GM10266 (cell line): ENCODE results near the gene ATP1A4.

Experiments used
- DNase-seq: peaks from one replicate; pipeline ENCODE4 v3.0.0; 2012; ENCODE audit errors: extremely low spot score
- TF ChIP-seq, protein P1 (sequence below): IDR thresholded peaks from 2 replicates; pipeline ENCODE4 v1.5.1; 2012; ENCODE audit warnings: mild to moderate bottlenecking, low read depth; ENCODE audit not compliant: control insufficient read depth, insufficient read depth; ENCODE audit errors: missing control alignments

The ATP1A4 gene

DNA sequence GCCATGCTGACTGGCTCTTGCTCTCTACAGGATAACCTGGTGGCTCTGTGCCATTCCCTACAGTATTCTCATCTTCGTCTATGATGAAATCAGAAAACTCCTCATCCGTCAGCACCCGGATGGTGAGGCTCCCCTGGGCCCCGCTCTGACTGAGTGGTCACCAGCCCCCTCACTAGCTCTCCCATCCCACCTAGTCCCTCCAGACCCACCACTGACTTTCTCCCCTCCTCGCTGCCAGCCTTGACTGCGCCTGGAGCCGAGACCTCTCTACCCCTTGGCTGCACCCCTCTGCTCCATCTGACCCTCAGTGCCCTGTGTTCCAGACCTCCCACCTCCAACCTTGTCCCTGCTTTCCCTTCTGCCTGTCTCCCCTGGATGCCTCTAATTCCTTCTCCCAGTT, 34.8 kb downstream of the ATP1A4 start:
- TF ChIP-seq, protein P1, sequence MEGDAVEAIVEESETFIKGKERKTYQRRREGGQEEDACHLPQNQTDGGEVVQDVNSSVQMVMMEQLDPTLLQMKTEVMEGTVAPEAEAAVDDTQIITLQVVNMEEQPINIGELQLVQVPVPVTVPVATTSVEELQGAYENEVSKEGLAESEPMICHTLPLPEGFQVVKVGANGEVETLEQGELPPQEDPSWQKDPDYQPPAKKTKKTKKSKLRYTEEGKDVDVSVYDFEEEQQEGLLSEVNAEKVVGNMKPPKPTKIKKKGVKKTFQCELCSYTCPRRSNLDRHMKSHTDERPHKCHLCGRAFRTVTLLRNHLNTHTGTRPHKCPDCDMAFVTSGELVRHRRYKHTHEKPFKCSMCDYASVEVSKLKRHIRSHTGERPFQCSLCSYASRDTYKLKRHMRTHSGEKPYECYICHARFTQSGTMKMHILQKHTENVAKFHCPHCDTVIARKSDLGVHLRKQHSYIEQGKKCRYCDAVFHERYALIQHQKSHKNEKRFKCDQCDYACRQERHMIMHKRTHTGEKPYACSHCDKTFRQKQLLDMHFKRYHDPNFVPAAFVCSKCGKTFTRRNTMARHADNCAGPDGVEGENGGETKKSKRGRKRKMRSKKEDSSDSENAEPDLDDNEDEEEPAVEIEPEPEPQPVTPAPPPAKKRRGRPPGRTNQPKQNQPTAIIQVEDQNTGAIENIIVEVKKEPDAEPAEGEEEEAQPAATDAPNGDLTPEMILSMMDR, result no peak
- no peak for DNase-seq

DNA sequence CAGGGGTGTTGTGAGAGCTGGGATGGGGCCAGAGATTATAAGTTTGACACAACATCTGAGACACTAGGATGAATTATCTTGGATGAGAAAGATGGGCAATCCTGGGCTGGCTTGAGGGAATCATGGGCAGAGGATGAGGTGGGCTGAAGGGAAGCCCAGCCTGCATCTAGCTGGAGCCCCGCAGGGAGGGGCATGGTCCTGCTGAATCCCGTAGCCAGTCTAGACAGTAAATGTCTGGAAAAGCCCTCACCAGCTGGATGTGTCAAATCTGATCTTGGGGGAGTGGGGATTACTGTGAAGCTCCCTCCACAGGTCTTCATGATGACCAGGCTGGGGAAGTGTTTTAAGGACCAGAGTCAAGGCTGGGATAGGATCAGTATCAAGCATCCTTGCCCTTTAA, 35.3 kb downstream of the ATP1A4 start:
- no peak for DNase-seq
- TF ChIP-seq, protein P1, result no peak

DNA sequence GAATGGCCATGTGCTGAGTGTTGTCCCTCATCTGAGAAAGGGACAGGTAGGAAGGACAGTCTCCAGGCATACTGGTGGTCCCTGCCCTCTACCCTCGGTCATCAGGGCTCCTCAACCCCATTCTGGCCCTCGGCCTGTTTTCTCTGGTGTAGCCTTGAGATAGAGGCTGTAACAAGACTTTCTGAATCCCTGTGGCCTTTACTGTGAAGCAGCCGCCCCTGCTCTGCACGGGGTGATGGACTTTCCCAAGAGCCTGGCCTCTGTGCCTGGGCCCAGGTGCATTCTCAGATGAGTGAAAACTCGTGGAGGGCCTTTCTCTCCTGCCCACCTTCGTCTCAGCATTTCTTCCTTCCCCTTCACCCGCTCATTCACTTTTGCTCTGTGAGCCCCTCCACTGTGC, 36.0 kb downstream of the ATP1A4 start:
- DNase-seq, result no peak
- TF ChIP-seq, protein P1, result no peak

DNA sequence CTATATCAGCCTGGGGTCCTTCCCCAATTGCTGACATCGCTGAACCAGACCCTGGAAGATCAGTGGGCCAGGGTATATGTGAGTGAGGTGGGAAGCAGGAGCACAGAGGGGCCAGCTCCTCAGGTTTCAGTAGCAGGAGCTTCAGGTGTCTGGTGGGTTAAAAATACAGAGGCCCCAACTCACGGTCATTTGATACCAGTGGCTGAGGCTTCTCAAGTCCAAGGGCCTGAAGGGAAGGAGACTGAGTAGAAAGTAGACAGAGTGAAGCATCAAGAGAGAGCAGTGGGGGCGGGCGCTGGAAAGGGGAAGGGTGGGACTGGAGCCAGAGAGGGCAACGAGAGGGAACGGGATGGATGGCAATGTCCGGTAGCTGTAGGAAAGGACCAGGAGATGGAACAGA, 36.9 kb downstream of the ATP1A4 start:
- DNase-seq, result no peak
- TF ChIP-seq, protein P1, result no peak

DNA sequence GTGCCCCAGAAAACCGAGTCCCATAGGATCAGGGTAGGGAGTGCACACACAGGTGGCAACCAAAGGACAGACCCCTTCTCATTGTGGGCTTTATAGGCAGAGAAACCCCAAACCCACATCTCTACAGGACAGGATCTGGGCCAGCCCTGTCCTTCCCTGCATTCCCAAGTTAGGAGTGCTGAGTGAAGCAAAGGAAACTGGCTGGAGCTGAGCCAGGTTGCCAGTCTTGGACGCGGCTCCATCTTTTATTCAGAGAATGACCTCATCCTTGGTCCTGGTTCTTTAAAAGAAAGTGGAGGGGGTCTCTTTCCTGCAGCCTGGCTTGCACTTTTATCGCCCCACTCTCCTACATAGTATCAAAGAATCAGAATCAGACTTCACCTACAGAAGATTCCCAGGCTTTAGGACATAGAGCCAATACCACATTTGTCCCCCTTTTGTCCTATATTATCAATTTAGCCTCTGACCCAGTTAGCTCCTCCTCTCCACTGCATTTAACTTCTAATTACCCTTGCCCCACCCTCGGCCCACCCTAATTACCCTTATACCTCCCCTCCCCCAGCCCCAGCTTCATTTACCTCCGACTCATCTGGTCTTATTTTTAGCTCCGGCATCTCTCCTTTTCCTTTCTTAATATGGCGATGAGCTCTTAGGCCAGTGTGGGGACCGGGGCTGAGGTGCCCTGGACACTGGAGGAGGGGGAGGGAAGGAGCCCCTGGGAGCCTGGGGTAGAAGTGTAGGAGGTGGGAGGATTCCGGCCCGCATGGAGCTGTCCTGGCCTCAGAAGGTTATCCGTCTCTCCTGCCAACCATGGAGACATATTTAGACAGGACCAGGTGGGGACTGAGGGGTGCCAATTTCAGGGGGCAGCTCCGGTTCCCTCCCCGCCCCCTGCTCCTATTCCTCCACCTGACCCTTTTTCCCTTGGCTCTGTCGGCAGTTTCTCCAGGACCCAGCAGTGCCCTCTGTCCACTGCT, 38.5 kb downstream of the ATP1A4 start, which contains the start of gene CASQ1:
TSS of gene CASQ1 (plus strand) at position 927 of the 977 bp plus-strand sequence. CDS start 177 bp downstream, outside the sequence.
- TF ChIP-seq, protein P1, result no peak
- no peak for DNase-seq

DNA sequence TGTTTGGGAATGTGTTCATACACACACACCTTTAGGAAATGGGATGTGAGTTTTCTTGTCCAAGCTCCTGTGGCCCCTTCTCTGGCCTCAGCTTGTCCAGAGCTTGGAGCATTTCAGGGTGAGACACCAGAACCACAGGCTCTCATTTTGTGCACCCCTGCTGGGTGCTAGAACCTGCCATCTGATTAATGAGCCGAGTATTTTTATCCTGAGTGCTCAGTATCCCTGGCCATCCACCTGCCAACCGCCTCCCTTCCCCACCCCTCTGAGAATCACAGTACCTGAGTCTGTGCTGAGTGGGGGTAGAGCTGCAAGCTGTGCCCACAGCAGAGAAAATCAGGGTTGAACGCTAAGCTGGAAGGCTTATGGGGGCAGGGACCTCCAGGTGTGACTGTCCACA, 40.4 kb downstream of the ATP1A4 start:
- no peak for DNase-seq
- TF ChIP-seq, protein P1, result no peak

DNA sequence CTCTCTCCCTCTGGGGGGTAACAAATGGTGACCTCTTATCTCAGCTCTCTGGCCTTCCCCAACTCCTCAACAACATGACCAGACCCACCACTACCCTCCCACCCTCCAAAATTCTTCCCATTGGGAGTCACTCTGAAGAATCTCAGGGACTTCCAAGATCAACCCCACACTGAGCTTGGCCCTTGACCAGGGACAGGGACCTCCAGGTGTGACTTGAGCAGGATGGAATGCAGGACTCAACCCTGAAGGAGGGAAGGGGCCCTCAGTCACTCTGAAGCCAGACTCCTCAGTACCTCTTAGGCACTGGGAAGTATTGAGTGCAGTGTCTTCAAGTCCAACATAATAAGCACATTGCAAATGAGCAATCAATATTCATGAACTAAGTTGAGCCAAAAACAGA, 40.8 kb downstream of the ATP1A4 start:
- DNase-seq, result no peak
- TF ChIP-seq, protein P1, result no peak
